HG02798 (cell line): Measurements from ENCODE around the gene CXCR6.
"Not testable (repeated sequence)": the region's sequence is repeated elsewhere in the genome, so short reads cannot be mapped to it uniquely, and the experiment has no call there.

ENCODE experiments used
- ATAC-seq: cut with Tn5 transposase; IDR thresholded peaks from one replicate; pipeline ENCODE4 v1.9.1; 2021; ENCODE audit warnings: mild to moderate bottlenecking; ENCODE audit not compliant: unreplicated experiment, poor library complexity

CXCR6 gene

GRCh38 chr3:45985532-45986302 lies 42.5 kb downstream of the CXCR6 start:
- ATAC-seq = no peak

- no peak for ATAC-seq
Measured at GRCh38 chr3:45986303-45986982, 43.2 kb downstream of the CXCR6 start.

GRCh38 chr3:45987368-45988291 lies 44.4 kb downstream of the CXCR6 start:
- ATAC-seq = no peak

GRCh38 chr3:45988362-45988761 lies 45.1 kb downstream of the CXCR6 start:
- no peak for ATAC-seq

- no peak for ATAC-seq
Measured at GRCh38 chr3:45988804-45989203, 45.5 kb downstream of the CXCR6 start.

GRCh38 chr3:45990181-45990580 lies 46.9 kb downstream of the CXCR6 start:
- ATAC-seq = no peak

- no peak for ATAC-seq
Measured at GRCh38 chr3:45991341-45991740, 48.1 kb downstream of the CXCR6 start.

- ATAC-seq = no peak
Measured at GRCh38 chr3:45992133-45992729, 49.0 kb downstream of the CXCR6 start.

GRCh38 chr3:45992821-45993221 lies 49.6 kb downstream of the CXCR6 start:
- ATAC-seq = no peak

- no peak for ATAC-seq
Measured at GRCh38 chr3:45993421-45994027, 50.3 kb downstream of the CXCR6 start.

GRCh38 chr3:45994419-45995235 lies 51.4 kb downstream of the CXCR6 start:
- ATAC-seq = no peak

- ATAC-seq = peak; percentile 94
Measured at GRCh38 chr3:45995236-45996192, 52.2 kb downstream of the CXCR6 start, which contains the start of gene FYCO1. Gene FYCO1, minus strand, starts transcription at chr3:45995824. Its CDS starts 10,914 bp downstream, at chr3:45984910.

GRCh38 chr3:45997499-45997898 lies 54.2 kb downstream of the CXCR6 start:
- ATAC-seq = not testable (repeated sequence)

- ATAC-seq = no peak
Measured at GRCh38 chr3:45997942-45998341, 54.7 kb downstream of the CXCR6 start.
